ENCODE data around the gene CACNA2D1. TPM values are rescaled to one million over a fixed set of nuclear protein-coding genes. Genes with fewer than 3 reads are reported as not detected.

Gene CACNA2D1
- total RNA-seq, 1 experiment from 2014 or later = 9.8 TPM

DNA sequence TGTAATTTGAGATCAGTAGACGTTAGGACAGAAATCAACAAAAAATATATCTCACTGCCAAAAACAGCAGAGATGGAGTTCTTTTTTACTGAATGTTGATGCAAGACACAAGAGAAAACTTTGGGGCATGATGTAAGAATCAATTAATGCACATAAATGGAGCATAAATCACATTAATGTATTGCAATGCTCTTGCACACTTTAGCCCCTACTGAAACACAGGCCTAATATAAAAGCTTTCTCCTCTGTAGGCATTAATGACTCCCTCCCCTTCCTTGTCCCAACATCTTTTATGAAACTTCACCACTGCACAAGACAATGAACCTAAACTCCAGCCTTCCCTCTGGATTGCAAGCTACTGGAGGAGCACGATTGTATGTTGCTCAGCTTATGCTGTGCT, 58.8 kb downstream of the CACNA2D1 start:
- CTCF ChIA-PET = no interaction called here
- in situ Hi-C loops (cut with HindIII; ENCODE audit: low pct_unique_long_range_greater_than_20kb, low sequenced_read_pairs) = no loop called here

DNA sequence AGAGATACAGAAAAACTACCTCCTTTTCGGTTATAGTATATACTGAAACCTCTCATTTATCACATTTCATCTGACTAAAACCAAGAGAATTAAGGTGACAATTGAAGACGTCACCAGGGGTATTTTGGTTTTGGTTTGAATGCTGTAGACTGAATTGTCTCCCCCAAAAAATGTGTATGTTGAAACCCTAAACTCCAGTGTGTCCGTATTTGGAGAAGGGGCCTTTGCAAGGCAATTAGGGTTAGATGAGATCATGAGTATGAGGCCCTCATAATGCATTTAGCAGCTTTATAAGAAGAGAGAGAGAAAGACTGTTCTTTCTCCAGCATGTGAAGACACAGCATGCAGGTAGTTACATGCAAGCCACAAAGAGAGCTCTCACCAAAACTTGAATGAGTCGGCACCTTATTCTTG, 59.5 kb downstream of the CACNA2D1 start:
- Histone ChIP-seq H3K4me3 (ENCODE audit: low read depth in 2 of 2, low read length in 2 of 2) (no peak overlapping the region), H3K36me3 (ENCODE audit: control insufficient read depth, insufficient read depth, low read length) (no peaks in the 10 kb centered on the region), H3K27ac (ENCODE audit: low read length) (no peak overlapping the region), H3K4me1 (ENCODE audit: control insufficient read depth, insufficient read depth, low read length) (no peaks in the 10 kb centered on the region), H3K27me3 (ENCODE audit: control insufficient read depth, insufficient read depth, low read length) (no peaks in the 10 kb centered on the region), H3K9me3 (ENCODE audit: control insufficient read depth, insufficient read depth, low read depth, low read length) (no peaks in the 10 kb centered on the region)
- intact Hi-C loops (cut with micrococcal nuclease; ENCODE audit: unreplicated experiment) = no loop called here
- in situ Hi-C loops (cut with HindIII; ENCODE audit: low pct_unique_long_range_greater_than_20kb, low sequenced_read_pairs) = no loop called here
- DNase-seq (ENCODE audit: low read depth, low spot score) (no peak), ATAC-seq (no peak)
- ChIA-PET CTCF (no interaction called here), POLR2A (interaction anchor here (1.1 kb wide), 1 partner anchor 8 kb away, joined by 3 read pairs; no protein-coding TSS in a partner anchor)
- TF ChIP-seq, protein P1, sequence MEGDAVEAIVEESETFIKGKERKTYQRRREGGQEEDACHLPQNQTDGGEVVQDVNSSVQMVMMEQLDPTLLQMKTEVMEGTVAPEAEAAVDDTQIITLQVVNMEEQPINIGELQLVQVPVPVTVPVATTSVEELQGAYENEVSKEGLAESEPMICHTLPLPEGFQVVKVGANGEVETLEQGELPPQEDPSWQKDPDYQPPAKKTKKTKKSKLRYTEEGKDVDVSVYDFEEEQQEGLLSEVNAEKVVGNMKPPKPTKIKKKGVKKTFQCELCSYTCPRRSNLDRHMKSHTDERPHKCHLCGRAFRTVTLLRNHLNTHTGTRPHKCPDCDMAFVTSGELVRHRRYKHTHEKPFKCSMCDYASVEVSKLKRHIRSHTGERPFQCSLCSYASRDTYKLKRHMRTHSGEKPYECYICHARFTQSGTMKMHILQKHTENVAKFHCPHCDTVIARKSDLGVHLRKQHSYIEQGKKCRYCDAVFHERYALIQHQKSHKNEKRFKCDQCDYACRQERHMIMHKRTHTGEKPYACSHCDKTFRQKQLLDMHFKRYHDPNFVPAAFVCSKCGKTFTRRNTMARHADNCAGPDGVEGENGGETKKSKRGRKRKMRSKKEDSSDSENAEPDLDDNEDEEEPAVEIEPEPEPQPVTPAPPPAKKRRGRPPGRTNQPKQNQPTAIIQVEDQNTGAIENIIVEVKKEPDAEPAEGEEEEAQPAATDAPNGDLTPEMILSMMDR (IDR thresholded peaks at IDR 0.05) = no peak
- TF ChIP-seq SIN3A (IDR thresholded peaks at IDR 0.05; ENCODE audit: borderline replicate concordance, insufficient read depth, low read depth, low read length) = no peak
- TF ChIP-seq POLR2AphosphoS5 (IDR thresholded peaks at IDR 0.05; ENCODE audit: low read depth, low read length) = no peak
- TF ChIP-seq, protein P2, sequence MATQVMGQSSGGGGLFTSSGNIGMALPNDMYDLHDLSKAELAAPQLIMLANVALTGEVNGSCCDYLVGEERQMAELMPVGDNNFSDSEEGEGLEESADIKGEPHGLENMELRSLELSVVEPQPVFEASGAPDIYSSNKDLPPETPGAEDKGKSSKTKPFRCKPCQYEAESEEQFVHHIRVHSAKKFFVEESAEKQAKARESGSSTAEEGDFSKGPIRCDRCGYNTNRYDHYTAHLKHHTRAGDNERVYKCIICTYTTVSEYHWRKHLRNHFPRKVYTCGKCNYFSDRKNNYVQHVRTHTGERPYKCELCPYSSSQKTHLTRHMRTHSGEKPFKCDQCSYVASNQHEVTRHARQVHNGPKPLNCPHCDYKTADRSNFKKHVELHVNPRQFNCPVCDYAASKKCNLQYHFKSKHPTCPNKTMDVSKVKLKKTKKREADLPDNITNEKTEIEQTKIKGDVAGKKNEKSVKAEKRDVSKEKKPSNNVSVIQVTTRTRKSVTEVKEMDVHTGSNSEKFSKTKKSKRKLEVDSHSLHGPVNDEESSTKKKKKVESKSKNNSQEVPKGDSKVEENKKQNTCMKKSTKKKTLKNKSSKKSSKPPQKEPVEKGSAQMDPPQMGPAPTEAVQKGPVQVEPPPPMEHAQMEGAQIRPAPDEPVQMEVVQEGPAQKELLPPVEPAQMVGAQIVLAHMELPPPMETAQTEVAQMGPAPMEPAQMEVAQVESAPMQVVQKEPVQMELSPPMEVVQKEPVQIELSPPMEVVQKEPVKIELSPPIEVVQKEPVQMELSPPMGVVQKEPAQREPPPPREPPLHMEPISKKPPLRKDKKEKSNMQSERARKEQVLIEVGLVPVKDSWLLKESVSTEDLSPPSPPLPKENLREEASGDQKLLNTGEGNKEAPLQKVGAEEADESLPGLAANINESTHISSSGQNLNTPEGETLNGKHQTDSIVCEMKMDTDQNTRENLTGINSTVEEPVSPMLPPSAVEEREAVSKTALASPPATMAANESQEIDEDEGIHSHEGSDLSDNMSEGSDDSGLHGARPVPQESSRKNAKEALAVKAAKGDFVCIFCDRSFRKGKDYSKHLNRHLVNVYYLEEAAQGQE (IDR thresholded peaks at IDR 0.05; ENCODE audit: insufficient read depth in 1 of 2, low read depth in 2 of 2, low read length in 1 of 2) = no peak
- no peak for TF ChIP-seq TCF7L2 (IDR thresholded peaks at IDR 0.05; ENCODE audit: low read depth, low read length)
- no TSS peak for BruUV-seq (replicated peaks)

More for the DNA sequence above, 58.8 kb downstream of the CACNA2D1 start:
- TF ChIP-seq SIN3A (IDR thresholded peaks at IDR 0.05; ENCODE audit: borderline replicate concordance, insufficient read depth, low read depth, low read length) (no peak), TCF7L2 (IDR thresholded peaks at IDR 0.05; ENCODE audit: low read depth, low read length) (no peak), POLR2AphosphoS5 (IDR thresholded peaks at IDR 0.05; ENCODE audit: low read depth, low read length) (no peak)
- TF ChIP-seq, protein P1 (IDR thresholded peaks at IDR 0.05) = no peak
- TF ChIP-seq, protein P2 (IDR thresholded peaks at IDR 0.05; ENCODE audit: insufficient read depth in 1 of 2, low read depth in 2 of 2, low read length in 1 of 2) = no peak
- POLR2A ChIA-PET = interaction anchor here (1.1 kb wide), 1 partner anchor 9 kb away, joined by 3 read pairs; no protein-coding TSS in a partner anchor
- Histone ChIP-seq H3K27me3 (ENCODE audit: control insufficient read depth, insufficient read depth, low read length) (no peaks in the 10 kb centered on the region), H3K27ac (ENCODE audit: low read length) (no peak overlapping the region), H3K4me1 (ENCODE audit: control insufficient read depth, insufficient read depth, low read length) (no peaks in the 10 kb centered on the region), H3K4me3 (ENCODE audit: low read depth in 2 of 2, low read length in 2 of 2) (no peak overlapping the region), H3K9me3 (ENCODE audit: control insufficient read depth, insufficient read depth, low read depth, low read length) (no peaks in the 10 kb centered on the region), H3K36me3 (ENCODE audit: control insufficient read depth, insufficient read depth, low read length) (no peaks in the 10 kb centered on the region)
- no peak for DNase-seq (ENCODE audit: low read depth, low spot score)
- intact Hi-C loops (cut with micrococcal nuclease; ENCODE audit: unreplicated experiment) = no loop called here
- ATAC-seq = no peak
- BruUV-seq (replicated peaks) = no TSS peak
